Breast epithelium (tissue), 4 donors: Measurements from ENCODE around the gene NHLRC4. TPM values are rescaled to one million over a fixed set of nuclear protein-coding genes. Genes with fewer than 3 reads are reported as not detected.

Experiments used
- DNase-seq, 2 donors: peaks; one replicate each; pipeline ENCODE4 v3.0.0-alpha.2; 2019; ENCODE audit warnings: low spot score in 2 of 2
- H3K27ac ChIP-seq, 2 donors: fragments of 200-600 bp; sonication (generic) in 1 of 2; one replicate each; pipeline ENCODE4 v1.5.1; 2016 to 2019; ENCODE audit warnings: mild to moderate bottlenecking in 1 of 2
- H3K27me3 ChIP-seq, 2 donors: fragments of 200-600 bp; sonication (generic) in 1 of 2; one replicate each; pipeline versions ENCODE4 v1.5.1 to v1.6.0; 2017 to 2019; ENCODE audit warnings: control low read depth in 1 of 2, mild to moderate bottlenecking in 1 of 2
- H3K36me3 ChIP-seq: fragments of 200-600 bp; one replicate; pipeline ENCODE4 v1.5.1; 2019
- H3K4me1 ChIP-seq, 2 donors: fragments of 200-600 bp; sonication (generic); one replicate each; pipeline ENCODE4 v1.5.1; 2016 to 2019; ENCODE audit warnings: control low read depth in 1 of 2
- H3K4me3 ChIP-seq, 3 donors: fragments of 200-600 bp; sonication (generic); 1 replicate in 2 of 3; 2 replicates in 1 of 3; pipeline ENCODE4 v1.5.1; 2016 to 2019; ENCODE audit warnings: mild to moderate bottlenecking in 3 of 3, moderate library complexity in 2 of 3
- H3K9me3 ChIP-seq, 2 donors: fragments of 200-600 bp; sonication (generic) in 1 of 2; one replicate each; pipeline ENCODE4 v1.5.1; 2016 to 2019; ENCODE audit warnings: control low read depth in 1 of 2
- CTCF ChIP-seq, 3 donors: fragments of 450-650 bp; IDR thresholded peaks; one replicate each; pipeline ENCODE4 v1.5.1; 2016 to 2017; ENCODE audit warnings: antibody characterized with exemption in 3 of 3, mild to moderate bottlenecking in 3 of 3, moderate library complexity in 3 of 3
- POLR2A ChIP-seq: fragments of 450-650 bp; IDR thresholded peaks from one replicate; pipeline ENCODE4 v1.6.1; 2016; ENCODE audit warnings: antibody characterized with exemption, mild to moderate bottlenecking, moderate library complexity
- POLR2AphosphoS5 ChIP-seq, 3 donors: sonication (generic); formaldehyde crosslinking; IDR thresholded peaks; one replicate each; pipeline ENCODE4 v1.6.1; 2017; ENCODE audit warnings: antibody characterized with exemption in 3 of 3
- intact Hi-C: fragments of 100-400 bp; cut with DNase I; formaldehyde crosslinking; loops from one replicate; pipeline ENCODE4 v1.15.1; 2023; ENCODE audit warnings: low total_unique reads
- total RNA-seq, 3 donors: library from RNA; depleted of rRNA; stranded (reverse); fragments of >200 nt; gene quantifications; one replicate each; pipeline ENCODE4 v1.1.0, GENCODE V29; 2016

NHLRC4 gene
- total RNA-seq, 3 donors from 2014 or later: 0.32 to 1.9 (median 0.66) TPM

GRCh38 chr16:520847-521246, 46.0 kb upstream of the NHLRC4 start:
- no peak for DNase-seq
- no peak overlapping the region for H3K27ac ChIP-seq
- H3K27me3 ChIP-seq: no peaks in the 10 kb centered on the region
- H3K4me3 ChIP-seq: no peak overlapping the region
- no peak for TF ChIP-seq CTCF (IDR thresholded peaks at IDR 0.05)
- no peak for TF ChIP-seq POLR2AphosphoS5 (IDR thresholded peaks at IDR 0.05)
- TF ChIP-seq POLR2A: no peak
- H3K36me3 ChIP-seq: no peaks in the 10 kb centered on the region
- H3K4me1 ChIP-seq: peaks cover 0 to 13% of the 10 kb centered on the region in 2 donors
- intact Hi-C loops: no loop called here
- no peaks in the 10 kb centered on the region for H3K9me3 ChIP-seq

- intact Hi-C loops: no loop called here
- H3K27me3 ChIP-seq: no peaks in the 10 kb centered on the region
- H3K36me3 ChIP-seq: no peaks in the 10 kb centered on the region
These were observed 45.2 kb upstream of the NHLRC4 start for GRCh38 chr16:521381-522210.

GRCh38 chr16:522320-523096, 44.3 kb upstream of the NHLRC4 start:
- no peaks in the 10 kb centered on the region for H3K9me3 ChIP-seq
- no peak overlapping the region for H3K27ac ChIP-seq
- TF ChIP-seq POLR2AphosphoS5 (IDR thresholded peaks at IDR 0.05) (no peak), CTCF (IDR thresholded peaks at IDR 0.05) (no peak), POLR2A (no peak)
- intact Hi-C loops: no loop called here
- no peaks in the 10 kb centered on the region for H3K27me3 ChIP-seq
- DNase-seq: no peak
- H3K4me1 ChIP-seq: peaks cover 0 to 20% of the 10 kb centered on the region in 2 donors
- no peaks in the 10 kb centered on the region for H3K36me3 ChIP-seq
- no peak overlapping the region for H3K4me3 ChIP-seq

More at GRCh38 chr16:521381-522210, 45.2 kb upstream of the NHLRC4 start:
- no peak for DNase-seq
- TF ChIP-seq POLR2A (no peak), POLR2AphosphoS5 (IDR thresholded peaks at IDR 0.05) (no peak), CTCF (IDR thresholded peaks at IDR 0.05) (no peak)
- no peaks in the 10 kb centered on the region for H3K9me3 ChIP-seq
- no peak overlapping the region for H3K4me3 ChIP-seq
- H3K4me1 ChIP-seq: peaks cover 0 to 20% of the 10 kb centered on the region in 2 donors
- H3K27ac ChIP-seq: no peak overlapping the region

- Histone ChIP-seq H3K4me3 (no peak overlapping the region), H3K27ac (no peak overlapping the region), H3K4me1 (peaks cover 0 to 20% of the 10 kb centered on the region in 2 donors), H3K9me3 (no peaks in the 10 kb centered on the region), H3K36me3 (no peaks in the 10 kb centered on the region), H3K27me3 (no peaks in the 10 kb centered on the region)
- DNase-seq: no peak
- intact Hi-C loops: no loop called here
- TF ChIP-seq POLR2AphosphoS5 (IDR thresholded peaks at IDR 0.05) (no peak), CTCF (IDR thresholded peaks at IDR 0.05) (no peak), POLR2A (no peak)
These were observed 43.6 kb upstream of the NHLRC4 start for GRCh38 chr16:523097-523741.
